UCSD-AML1 (cell line): ENCODE measurements around the gene GTSF1L.

Experiments used
- DNase-seq: peaks from one replicate; lab custom pipeline; 2025; ENCODE audit not compliant: unreplicated experiment; lab: John Stamatoyannopoulos, UW

Gene GTSF1L

GRCh38 chr20:43716757-43717615 lies 9.8 kb downstream of the GTSF1L start:
- DNase-seq: no peak

- DNase-seq: no peak
Measured at GRCh38 chr20:43716123-43716522, 10.7 kb downstream of the GTSF1L start.

- no peak for DNase-seq
Measured at GRCh38 chr20:43715511-43715910, 11.3 kb downstream of the GTSF1L start.

- DNase-seq: no peak
Measured at GRCh38 chr20:43715044-43715443, 11.8 kb downstream of the GTSF1L start.

- DNase-seq: no peak
Measured at GRCh38 chr20:43711098-43711654, 15.6 kb downstream of the GTSF1L start.

GRCh38 chr20:43710370-43711044 lies 16.3 kb downstream of the GTSF1L start:
- no peak for DNase-seq

- DNase-seq: no peak
Measured at GRCh38 chr20:43702502-43702901, 24.3 kb downstream of the GTSF1L start.

- no peak for DNase-seq
Measured at GRCh38 chr20:43700627-43701026, 26.2 kb downstream of the GTSF1L start.

GRCh38 chr20:43699941-43700565 lies 26.7 kb downstream of the GTSF1L start:
- DNase-seq: no peak

GRCh38 chr20:43695571-43695970 lies 31.2 kb downstream of the GTSF1L start:
- DNase-seq: no peak

- no peak for DNase-seq
Measured at GRCh38 chr20:43694763-43695162, 32.0 kb downstream of the GTSF1L start.

GRCh38 chr20:43691928-43692524 lies 34.8 kb downstream of the GTSF1L start:
- DNase-seq: peak; percentile 60

- DNase-seq: no peak
Measured at GRCh38 chr20:43690943-43691598, 35.7 kb downstream of the GTSF1L start.

- DNase-seq: no peak
Measured at GRCh38 chr20:43689165-43689564, 37.6 kb downstream of the GTSF1L start.

GRCh38 chr20:43686820-43687219 lies 40.0 kb downstream of the GTSF1L start:
- no peak for DNase-seq

GRCh38 chr20:43682446-43682845 lies 44.4 kb downstream of the GTSF1L start:
- DNase-seq: no peak

- no peak for DNase-seq
Measured at GRCh38 chr20:43681991-43682410, 44.8 kb downstream of the GTSF1L start.

GRCh38 chr20:43681468-43681942 lies 45.3 kb downstream of the GTSF1L start:
- DNase-seq: no peak

GRCh38 chr20:43680981-43681380 lies 45.8 kb downstream of the GTSF1L start:
- no peak for DNase-seq

GRCh38 chr20:43676368-43676767 lies 50.4 kb downstream of the GTSF1L start:
- no peak for DNase-seq
